Putamen (tissue), 1 donor: ENCODE measurements around the gene NDUFAF2.
"Not testable (repeated sequence)": the region's sequence is repeated elsewhere in the genome, so short reads cannot be mapped to it uniquely, and the experiment has no call there.

ENCODE experiments used
- DNase-seq: peaks from one replicate; pipeline ENCODE4 v3.0.0-alpha.2; 2016; ENCODE audit warnings: low spot score

NDUFAF2 gene

GRCh38 chr5:61050292-61050691 lies 105.3 kb downstream of the NDUFAF2 start:
- no peak for DNase-seq

GRCh38 chr5:61051267-61051666 lies 106.3 kb downstream of the NDUFAF2 start:
- DNase-seq = no peak

GRCh38 chr5:61052882-61053281 lies 107.9 kb downstream of the NDUFAF2 start:
- no peak for DNase-seq

- DNase-seq = no peak
These were observed 108.9 kb downstream of the NDUFAF2 start for GRCh38 chr5:61053937-61054336.

GRCh38 chr5:61055434-61056006 lies 110.5 kb downstream of the NDUFAF2 start:
- DNase-seq = peak; percentile 16

GRCh38 chr5:61059499-61059898 lies 114.5 kb downstream of the NDUFAF2 start:
- no peak for DNase-seq

GRCh38 chr5:61069150-61069549 lies 124.1 kb downstream of the NDUFAF2 start:
- no peak for DNase-seq

GRCh38 chr5:61071526-61071925 lies 126.5 kb downstream of the NDUFAF2 start:
- no peak for DNase-seq

- no peak for DNase-seq
These were observed 131.6 kb downstream of the NDUFAF2 start for GRCh38 chr5:61076626-61077025.

GRCh38 chr5:61081741-61082140 lies 136.7 kb downstream of the NDUFAF2 start:
- DNase-seq = no peak

GRCh38 chr5:61082516-61083280 lies 137.7 kb downstream of the NDUFAF2 start:
- no peak for DNase-seq

- DNase-seq = no peak
These were observed 139.7 kb downstream of the NDUFAF2 start for GRCh38 chr5:61084658-61085057.

- no peak for DNase-seq
These were observed 140.9 kb downstream of the NDUFAF2 start for GRCh38 chr5:61085885-61086284.

- DNase-seq = no peak
These were observed 142.9 kb downstream of the NDUFAF2 start for GRCh38 chr5:61087921-61088320.

- DNase-seq = no peak
These were observed 144.3 kb downstream of the NDUFAF2 start for GRCh38 chr5:61089351-61089750.

GRCh38 chr5:61093046-61093771 lies 148.2 kb downstream of the NDUFAF2 start:
- DNase-seq = not testable (repeated sequence)

GRCh38 chr5:61097465-61097864 lies 152.5 kb downstream of the NDUFAF2 start:
- DNase-seq = no peak

GRCh38 chr5:61098251-61098995 lies 153.4 kb downstream of the NDUFAF2 start:
- no peak for DNase-seq

GRCh38 chr5:61100437-61100836 lies 155.4 kb downstream of the NDUFAF2 start:
- no peak for DNase-seq

GRCh38 chr5:61114441-61114840 lies 169.4 kb downstream of the NDUFAF2 start:
- no peak for DNase-seq

GRCh38 chr5:61115968-61116367 lies 171.0 kb downstream of the NDUFAF2 start:
- DNase-seq = no peak

GRCh38 chr5:61119066-61119465 lies 174.1 kb downstream of the NDUFAF2 start:
- no peak for DNase-seq
